ENCODE data around the gene CETP.

Gene CETP

DNA sequence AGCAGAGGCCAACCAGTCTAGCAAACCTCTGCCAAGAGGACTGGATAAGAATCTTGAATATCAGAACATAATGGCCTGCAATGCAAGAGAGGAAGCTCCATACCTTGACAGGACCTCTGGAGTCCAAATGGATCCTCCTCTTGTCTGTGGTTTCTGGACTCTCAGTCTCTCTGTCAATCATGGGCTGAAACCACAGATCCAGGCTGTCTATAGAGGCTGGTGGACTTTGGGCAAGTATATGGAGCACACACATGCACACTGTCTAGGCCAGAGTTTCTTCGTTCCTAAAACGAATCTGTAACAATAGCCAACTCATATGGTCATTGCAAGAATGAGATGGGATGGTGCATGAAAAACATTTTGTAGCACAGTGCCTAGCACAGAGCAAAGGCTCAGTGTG is 65.3 kb downstream of the CETP start:
- no peak for DNase-seq (ENCODE audit: low read depth in 2 of 2)
- TF ChIP-seq, protein P1, sequence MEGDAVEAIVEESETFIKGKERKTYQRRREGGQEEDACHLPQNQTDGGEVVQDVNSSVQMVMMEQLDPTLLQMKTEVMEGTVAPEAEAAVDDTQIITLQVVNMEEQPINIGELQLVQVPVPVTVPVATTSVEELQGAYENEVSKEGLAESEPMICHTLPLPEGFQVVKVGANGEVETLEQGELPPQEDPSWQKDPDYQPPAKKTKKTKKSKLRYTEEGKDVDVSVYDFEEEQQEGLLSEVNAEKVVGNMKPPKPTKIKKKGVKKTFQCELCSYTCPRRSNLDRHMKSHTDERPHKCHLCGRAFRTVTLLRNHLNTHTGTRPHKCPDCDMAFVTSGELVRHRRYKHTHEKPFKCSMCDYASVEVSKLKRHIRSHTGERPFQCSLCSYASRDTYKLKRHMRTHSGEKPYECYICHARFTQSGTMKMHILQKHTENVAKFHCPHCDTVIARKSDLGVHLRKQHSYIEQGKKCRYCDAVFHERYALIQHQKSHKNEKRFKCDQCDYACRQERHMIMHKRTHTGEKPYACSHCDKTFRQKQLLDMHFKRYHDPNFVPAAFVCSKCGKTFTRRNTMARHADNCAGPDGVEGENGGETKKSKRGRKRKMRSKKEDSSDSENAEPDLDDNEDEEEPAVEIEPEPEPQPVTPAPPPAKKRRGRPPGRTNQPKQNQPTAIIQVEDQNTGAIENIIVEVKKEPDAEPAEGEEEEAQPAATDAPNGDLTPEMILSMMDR (IDR thresholded peaks at IDR 0.05; ENCODE audit: low read depth, low read length), result no peak

DNA sequence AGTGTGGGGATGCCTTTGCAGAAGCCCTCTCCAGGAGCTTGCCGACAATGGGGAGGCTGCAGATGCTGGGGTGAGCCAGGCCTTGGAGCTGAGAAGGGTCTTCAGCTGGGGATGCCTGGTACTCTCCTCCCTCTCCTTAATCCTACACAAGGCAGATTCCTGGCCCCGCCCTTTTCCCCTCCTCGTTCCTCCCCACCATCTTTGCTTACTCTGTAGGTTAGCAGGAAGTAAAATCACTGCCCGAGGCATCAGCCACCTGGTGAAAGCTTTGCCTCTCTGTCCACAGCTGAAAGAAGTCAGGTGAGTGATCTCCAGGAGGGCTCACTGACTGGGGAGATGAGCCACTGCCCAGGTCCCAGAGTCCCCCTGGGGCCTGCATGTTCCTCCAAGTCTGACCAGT is 66.3 kb downstream of the CETP start:
- H3K4me3 ChIP-seq (replicated peaks in 1 of 2; ENCODE audit: low read depth in 2 of 2, low read length in 2 of 2), result no peak overlapping the region
- TF ChIP-seq, protein P1 (IDR thresholded peaks at IDR 0.05; ENCODE audit: low read depth, low read length), result no peak
- no peak for DNase-seq (ENCODE audit: low read depth in 2 of 2)

More for the DNA sequence above, 65.3 kb downstream of the CETP start:
- no peak overlapping the region for H3K4me3 ChIP-seq (replicated peaks in 1 of 2; ENCODE audit: low read depth in 2 of 2, low read length in 2 of 2)

DNA sequence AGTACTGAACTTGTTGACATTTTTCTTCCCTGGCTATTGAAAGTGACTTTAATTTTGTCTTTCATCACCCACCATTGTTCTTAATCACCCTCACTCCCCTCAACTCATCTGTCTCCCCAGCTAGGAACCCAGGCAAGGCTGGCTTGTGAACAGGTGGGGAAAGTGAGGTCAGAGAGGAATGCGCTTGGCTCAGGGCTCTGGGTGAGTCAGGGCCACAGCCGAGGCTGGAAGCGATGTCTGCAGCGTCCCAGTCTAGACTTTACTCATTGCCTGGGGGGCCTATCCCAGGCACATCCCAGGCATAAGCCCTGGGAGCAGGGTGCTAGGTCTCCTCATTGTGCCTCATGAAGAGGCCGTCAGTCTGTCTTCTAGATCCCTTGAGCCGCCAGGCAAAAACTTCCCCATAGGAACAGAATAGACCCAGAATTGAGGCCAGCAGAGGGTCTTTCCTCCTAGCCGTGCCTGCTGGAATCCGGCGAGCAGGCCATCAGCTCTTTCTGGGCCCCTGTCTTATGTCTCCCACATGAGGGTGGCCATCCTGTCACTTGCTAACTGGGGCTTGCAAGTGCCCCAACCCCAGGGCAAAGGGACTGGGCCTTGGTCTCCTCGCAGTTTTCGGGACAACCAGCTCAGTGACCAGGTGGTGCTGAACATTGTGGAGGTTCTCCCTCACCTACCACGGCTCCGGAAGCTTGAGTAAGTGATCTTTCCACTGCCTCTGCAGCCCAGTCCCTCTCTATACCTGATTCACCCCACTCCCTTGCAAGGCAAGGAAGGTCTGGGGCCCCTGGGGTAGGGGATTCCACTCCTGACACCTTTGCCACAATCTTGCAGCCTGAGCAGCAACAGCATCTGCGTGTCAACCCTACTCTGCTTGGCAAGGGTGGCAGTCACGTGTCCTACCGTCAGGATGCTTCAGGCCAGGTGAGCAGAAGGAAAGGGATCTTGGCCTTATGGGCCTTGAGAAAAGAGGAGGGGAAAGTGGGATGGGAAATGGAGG is 67.7 kb downstream of the CETP start:
- TF ChIP-seq, protein P1 (IDR thresholded peaks at IDR 0.05; ENCODE audit: low read depth, low read length), result no peak
- no peak overlapping the region for H3K4me3 ChIP-seq (replicated peaks in 1 of 2; ENCODE audit: low read depth in 2 of 2, low read length in 2 of 2)
- DNase-seq (ENCODE audit: low read depth in 2 of 2), result peak in 1 of 2 donors; percentile 86

DNA sequence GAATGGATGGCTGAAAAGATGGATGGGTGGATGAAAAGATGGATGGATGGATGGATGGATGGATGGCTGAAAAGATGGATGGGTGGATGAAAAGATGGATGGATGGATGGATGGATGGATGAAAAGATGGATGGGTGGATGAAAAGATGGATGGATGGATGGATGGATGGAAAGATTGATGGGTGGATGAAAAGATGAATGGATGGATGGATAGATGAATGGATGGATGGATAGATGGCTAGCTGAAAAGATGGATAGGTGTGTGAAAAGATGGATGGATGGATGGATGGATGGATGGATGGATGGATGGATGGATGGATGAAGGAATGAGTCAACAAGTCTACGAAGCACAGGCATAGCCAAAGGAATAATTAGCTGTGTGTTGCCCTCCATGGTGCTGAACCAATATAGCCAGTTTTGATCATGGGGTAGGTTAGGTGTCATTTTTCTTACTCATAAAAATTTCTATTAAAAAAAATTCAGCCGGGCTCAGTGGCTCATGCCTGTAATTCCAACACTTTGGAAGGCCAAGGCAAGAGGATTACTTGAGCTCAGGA is 68.7 kb downstream of the CETP start:
- no peak overlapping the region for H3K4me3 ChIP-seq (replicated peaks in 1 of 2; ENCODE audit: low read depth in 2 of 2, low read length in 2 of 2)
- no peak for DNase-seq (ENCODE audit: low read depth in 2 of 2)
- TF ChIP-seq, protein P1 (IDR thresholded peaks at IDR 0.05; ENCODE audit: low read depth, low read length), result no peak

DNA sequence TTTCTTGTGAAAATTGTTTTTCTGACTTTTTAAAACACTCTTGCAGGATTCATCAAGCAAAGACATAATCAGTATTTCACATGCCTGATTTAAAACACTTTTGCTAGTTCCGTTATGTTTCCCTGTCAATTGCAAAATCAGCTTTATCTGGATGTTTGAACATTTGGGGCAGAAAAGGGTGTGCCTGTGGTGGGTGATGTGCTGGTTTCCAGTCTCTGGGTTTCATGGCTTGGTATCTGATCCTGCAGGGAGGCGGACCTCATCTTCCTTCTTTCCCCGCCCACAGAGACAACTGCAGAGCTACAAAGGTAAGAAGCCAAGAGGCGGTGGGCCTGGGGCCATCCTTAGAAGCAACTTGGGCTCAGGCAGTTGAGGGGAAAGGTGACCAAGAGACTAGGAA is 69.4 kb downstream of the CETP start:
- TF ChIP-seq, protein P1 (IDR thresholded peaks at IDR 0.05; ENCODE audit: low read depth, low read length), result no peak
- DNase-seq (ENCODE audit: low read depth in 2 of 2), result no peak

DNA sequence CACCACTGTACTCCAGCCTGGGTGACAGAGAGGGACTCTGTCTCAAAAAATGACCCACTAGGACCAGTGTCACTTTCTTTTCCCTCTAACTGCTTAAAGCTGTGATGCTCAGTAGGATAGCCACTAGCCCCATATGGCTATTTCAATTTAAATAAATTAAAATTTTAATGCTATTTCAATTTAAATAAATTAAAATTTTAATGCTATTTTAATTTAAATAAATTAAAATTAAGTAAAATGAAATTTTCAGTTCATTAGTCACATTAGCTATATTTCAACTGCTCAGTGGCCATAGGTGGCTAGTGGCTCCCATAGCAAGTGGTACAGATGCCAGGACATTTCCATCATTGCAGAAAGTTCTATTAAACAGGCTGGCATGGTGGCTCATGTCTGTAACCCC is 70.6 kb downstream of the CETP start:
- TF ChIP-seq, protein P1 (IDR thresholded peaks at IDR 0.05; ENCODE audit: low read depth, low read length), result no peak
- H3K4me3 ChIP-seq (replicated peaks in 1 of 2; ENCODE audit: low read depth in 2 of 2, low read length in 2 of 2), result no peak overlapping the region
- DNase-seq (ENCODE audit: low read depth in 2 of 2), result no peak

More for the DNA sequence above, 69.4 kb downstream of the CETP start:
- H3K4me3 ChIP-seq (replicated peaks in 1 of 2; ENCODE audit: low read depth in 2 of 2, low read length in 2 of 2), result no peak overlapping the region
